Measurements from ENCODE around the gene FBLL1.

GRCh38 chr5:168562279-168562678 is 33.2 kb downstream of the FBLL1 start:
- TF ChIP-seq EZH2 (IDR thresholded peaks at IDR 0.05; ENCODE audit: insufficient read depth, poor library complexity, severe bottlenecking) (no peak), EZH2phosphoT487 (IDR thresholded peaks at IDR 0.05; ENCODE audit: insufficient read depth, low read depth) (no peak)
